Measurements from ENCODE around the gene NLGN1.

DNA sequence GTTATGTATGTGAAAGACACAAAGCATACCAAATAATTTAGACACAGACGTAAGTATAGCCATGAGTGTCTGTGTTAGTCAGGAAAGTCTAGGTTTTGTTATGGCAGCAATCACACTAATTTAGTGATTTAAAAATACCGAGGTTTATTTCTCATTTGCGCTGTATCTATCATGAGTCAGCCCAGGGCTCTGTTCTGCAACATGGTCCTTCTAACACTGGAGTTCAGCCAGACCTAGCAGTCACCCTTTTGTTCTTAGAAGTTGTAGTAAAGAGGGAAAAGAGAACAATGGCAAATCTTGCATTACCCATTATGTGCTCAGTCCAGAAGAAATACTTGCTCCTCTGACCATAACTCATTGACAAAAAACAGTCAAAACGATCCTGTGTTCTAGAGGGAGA, 311.5 kb downstream of the NLGN1 start:
- TF ChIP-seq, protein P1, sequence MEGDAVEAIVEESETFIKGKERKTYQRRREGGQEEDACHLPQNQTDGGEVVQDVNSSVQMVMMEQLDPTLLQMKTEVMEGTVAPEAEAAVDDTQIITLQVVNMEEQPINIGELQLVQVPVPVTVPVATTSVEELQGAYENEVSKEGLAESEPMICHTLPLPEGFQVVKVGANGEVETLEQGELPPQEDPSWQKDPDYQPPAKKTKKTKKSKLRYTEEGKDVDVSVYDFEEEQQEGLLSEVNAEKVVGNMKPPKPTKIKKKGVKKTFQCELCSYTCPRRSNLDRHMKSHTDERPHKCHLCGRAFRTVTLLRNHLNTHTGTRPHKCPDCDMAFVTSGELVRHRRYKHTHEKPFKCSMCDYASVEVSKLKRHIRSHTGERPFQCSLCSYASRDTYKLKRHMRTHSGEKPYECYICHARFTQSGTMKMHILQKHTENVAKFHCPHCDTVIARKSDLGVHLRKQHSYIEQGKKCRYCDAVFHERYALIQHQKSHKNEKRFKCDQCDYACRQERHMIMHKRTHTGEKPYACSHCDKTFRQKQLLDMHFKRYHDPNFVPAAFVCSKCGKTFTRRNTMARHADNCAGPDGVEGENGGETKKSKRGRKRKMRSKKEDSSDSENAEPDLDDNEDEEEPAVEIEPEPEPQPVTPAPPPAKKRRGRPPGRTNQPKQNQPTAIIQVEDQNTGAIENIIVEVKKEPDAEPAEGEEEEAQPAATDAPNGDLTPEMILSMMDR (IDR thresholded peaks at IDR 0.05), result no peak
- TF ChIP-seq POLR2AphosphoS5 (IDR thresholded peaks at IDR 0.05; ENCODE audit: low read depth, low read length) (no peak), TCF7L2 (IDR thresholded peaks at IDR 0.05; ENCODE audit: low read depth, low read length) (no peak), SIN3A (IDR thresholded peaks at IDR 0.05; ENCODE audit: borderline replicate concordance, insufficient read depth, low read depth, low read length) (no peak)
- TF ChIP-seq, protein P2, sequence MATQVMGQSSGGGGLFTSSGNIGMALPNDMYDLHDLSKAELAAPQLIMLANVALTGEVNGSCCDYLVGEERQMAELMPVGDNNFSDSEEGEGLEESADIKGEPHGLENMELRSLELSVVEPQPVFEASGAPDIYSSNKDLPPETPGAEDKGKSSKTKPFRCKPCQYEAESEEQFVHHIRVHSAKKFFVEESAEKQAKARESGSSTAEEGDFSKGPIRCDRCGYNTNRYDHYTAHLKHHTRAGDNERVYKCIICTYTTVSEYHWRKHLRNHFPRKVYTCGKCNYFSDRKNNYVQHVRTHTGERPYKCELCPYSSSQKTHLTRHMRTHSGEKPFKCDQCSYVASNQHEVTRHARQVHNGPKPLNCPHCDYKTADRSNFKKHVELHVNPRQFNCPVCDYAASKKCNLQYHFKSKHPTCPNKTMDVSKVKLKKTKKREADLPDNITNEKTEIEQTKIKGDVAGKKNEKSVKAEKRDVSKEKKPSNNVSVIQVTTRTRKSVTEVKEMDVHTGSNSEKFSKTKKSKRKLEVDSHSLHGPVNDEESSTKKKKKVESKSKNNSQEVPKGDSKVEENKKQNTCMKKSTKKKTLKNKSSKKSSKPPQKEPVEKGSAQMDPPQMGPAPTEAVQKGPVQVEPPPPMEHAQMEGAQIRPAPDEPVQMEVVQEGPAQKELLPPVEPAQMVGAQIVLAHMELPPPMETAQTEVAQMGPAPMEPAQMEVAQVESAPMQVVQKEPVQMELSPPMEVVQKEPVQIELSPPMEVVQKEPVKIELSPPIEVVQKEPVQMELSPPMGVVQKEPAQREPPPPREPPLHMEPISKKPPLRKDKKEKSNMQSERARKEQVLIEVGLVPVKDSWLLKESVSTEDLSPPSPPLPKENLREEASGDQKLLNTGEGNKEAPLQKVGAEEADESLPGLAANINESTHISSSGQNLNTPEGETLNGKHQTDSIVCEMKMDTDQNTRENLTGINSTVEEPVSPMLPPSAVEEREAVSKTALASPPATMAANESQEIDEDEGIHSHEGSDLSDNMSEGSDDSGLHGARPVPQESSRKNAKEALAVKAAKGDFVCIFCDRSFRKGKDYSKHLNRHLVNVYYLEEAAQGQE (IDR thresholded peaks at IDR 0.05; ENCODE audit: insufficient read depth in 1 of 2, low read depth in 2 of 2, low read length in 1 of 2), result no peak

All from Panc1 (cell line).